ENCODE data around the gene MAMSTR. TPM values are rescaled to one million over a fixed set of nuclear protein-coding genes. Genes with fewer than 3 reads are reported as not detected.
"Not testable (repeated sequence)": the region's sequence is repeated elsewhere in the genome, so short reads cannot be mapped to it uniquely, and the experiment has no call there.

Gene MAMSTR
- total RNA-seq, 1 experiment from 2014 or later: 1.6 TPM

- H3K23ac ChIP-seq (ENCODE audit: insufficient read length, low read depth, low read length): no peak within 1 kb of the TSS
- no peak within 1 kb of the TSS for H3K27ac ChIP-seq (ENCODE audit: insufficient read length, low read depth, low read length)
- H2BK120ac ChIP-seq (ENCODE audit: low read depth, low read length, poor library complexity, severe bottlenecking): no peak within 1 kb of the TSS
- no peaks in the 10 kb centered on the region for H3K79me2 ChIP-seq (ENCODE audit: insufficient read depth, low read length)
- H3T11ph ChIP-seq (ENCODE audit: low read length): no peak within 1 kb of the TSS
- H3K4me2 ChIP-seq (ENCODE audit: insufficient read depth, insufficient read length, low read length): peak within 1 kb of the TSS; percentile 71
- TF ChIP-seq, protein P1, sequence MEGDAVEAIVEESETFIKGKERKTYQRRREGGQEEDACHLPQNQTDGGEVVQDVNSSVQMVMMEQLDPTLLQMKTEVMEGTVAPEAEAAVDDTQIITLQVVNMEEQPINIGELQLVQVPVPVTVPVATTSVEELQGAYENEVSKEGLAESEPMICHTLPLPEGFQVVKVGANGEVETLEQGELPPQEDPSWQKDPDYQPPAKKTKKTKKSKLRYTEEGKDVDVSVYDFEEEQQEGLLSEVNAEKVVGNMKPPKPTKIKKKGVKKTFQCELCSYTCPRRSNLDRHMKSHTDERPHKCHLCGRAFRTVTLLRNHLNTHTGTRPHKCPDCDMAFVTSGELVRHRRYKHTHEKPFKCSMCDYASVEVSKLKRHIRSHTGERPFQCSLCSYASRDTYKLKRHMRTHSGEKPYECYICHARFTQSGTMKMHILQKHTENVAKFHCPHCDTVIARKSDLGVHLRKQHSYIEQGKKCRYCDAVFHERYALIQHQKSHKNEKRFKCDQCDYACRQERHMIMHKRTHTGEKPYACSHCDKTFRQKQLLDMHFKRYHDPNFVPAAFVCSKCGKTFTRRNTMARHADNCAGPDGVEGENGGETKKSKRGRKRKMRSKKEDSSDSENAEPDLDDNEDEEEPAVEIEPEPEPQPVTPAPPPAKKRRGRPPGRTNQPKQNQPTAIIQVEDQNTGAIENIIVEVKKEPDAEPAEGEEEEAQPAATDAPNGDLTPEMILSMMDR (conservative IDR thresholded peaks at IDR 0.05): no peak
- peak within 1 kb of the TSS; percentile 53 for H3K18ac ChIP-seq (ENCODE audit: insufficient read length, low read depth, low read length)
- no peaks in the 10 kb centered on the region for H3K9me3 ChIP-seq (ENCODE audit: control insufficient read depth, low read depth, low read length)
- H3K4me1 ChIP-seq (ENCODE audit: insufficient read depth, low read length): peaks cover 2% of the 10 kb centered on the region; the same call in 1 of the 2 replicates
- H3K14ac ChIP-seq (ENCODE audit: insufficient read depth, low read length): peak within 1 kb of the TSS; percentile 44; the same call in 1 of the 2 replicates
- H3K9ac ChIP-seq (ENCODE audit: extremely low read depth, insufficient read length, low read length): peak within 1 kb of the TSS; percentile 42
- DNase-seq: peak; percentile 85
- H4K91ac ChIP-seq (ENCODE audit: insufficient read length, low read depth, low read length): no peak within 1 kb of the TSS
- no peak within 1 kb of the TSS for H3K4ac ChIP-seq (ENCODE audit: low read depth, low read length)
- Mint-ChIP-seq H3K36me3 (ENCODE audit: insufficient read depth in 1 of 3, low read depth in 3 of 3) (peaks cover 4 to 10% (median 4%) of the 10 kb centered on the region in 3 experiments; a peak in 5 of 7 replicates), H3K4me3 (peak within 1 kb of the TSS; percentile 87 to 97), H3K4me1 (peaks cover 9 to 12% of the 10 kb centered on the region in 2 experiments), H3K27ac (peak within 1 kb of the TSS; percentile 90 to 96 (median 94)), H3K27me3 (ENCODE audit: low read depth) (peaks cover 3% of the 10 kb centered on the region), H3K9me3 (peaks cover 0 to 4% of the 10 kb centered on the region in 2 experiments; a peak in 2 of 5 replicates)
- H3K23me2 ChIP-seq (ENCODE audit: insufficient read length, low read depth, low read length, poor library complexity, severe bottlenecking): peaks cover 14% of the 10 kb centered on the region
- no peak within 1 kb of the TSS for H2AFZ ChIP-seq (ENCODE audit: low read length)
- no peaks in the 10 kb centered on the region for H3K79me1 ChIP-seq (ENCODE audit: insufficient read depth, low read depth, low read length, poor library complexity, severe bottlenecking)
- no peak within 1 kb of the TSS for H2AK5ac ChIP-seq (ENCODE audit: insufficient read length, low read length)
- H2BK5ac ChIP-seq (ENCODE audit: insufficient read length, low read length): no peak within 1 kb of the TSS
- no peaks in the 10 kb centered on the region for H4K20me1 ChIP-seq (ENCODE audit: control insufficient read depth, insufficient read depth, insufficient read length)
- H4K8ac ChIP-seq (replicated peaks; ENCODE audit: insufficient read length, low read depth, low read length): no peak within 1 kb of the TSS
- H2BK20ac ChIP-seq (ENCODE audit: low read depth, low read length, poor library complexity, severe bottlenecking): no peak within 1 kb of the TSS
- H4K5ac ChIP-seq (ENCODE audit: insufficient read length, low read depth, low read length): no peak within 1 kb of the TSS
- WGBS (ENCODE audit: extremely low coverage, insufficient read length, low lambda C conversion rate): no CpG with 5 or more reads among the region's 16 CpGs
- H3K27me3 ChIP-seq (ENCODE audit: insufficient read depth, low read length): no peaks in the 10 kb centered on the region
- H3K56ac ChIP-seq (ENCODE audit: insufficient read length, low read depth, low read length): no peak within 1 kb of the TSS
- H2BK12ac ChIP-seq (ENCODE audit: insufficient read length, low read depth, low read length): no peak within 1 kb of the TSS
- no peak within 1 kb of the TSS; the same call in 1 of the 2 replicates for H2BK15ac ChIP-seq (ENCODE audit: low read depth, low read length)
These were observed 23.7 kb downstream of the MAMSTR start, which contains the start of gene FUT2 for GRCh38 chr19:48695743-48696352. Gene FUT2, plus strand, starts transcription at chr19:48695971. Its CDS starts 6,986 bp downstream, at chr19:48702957.

DNA sequence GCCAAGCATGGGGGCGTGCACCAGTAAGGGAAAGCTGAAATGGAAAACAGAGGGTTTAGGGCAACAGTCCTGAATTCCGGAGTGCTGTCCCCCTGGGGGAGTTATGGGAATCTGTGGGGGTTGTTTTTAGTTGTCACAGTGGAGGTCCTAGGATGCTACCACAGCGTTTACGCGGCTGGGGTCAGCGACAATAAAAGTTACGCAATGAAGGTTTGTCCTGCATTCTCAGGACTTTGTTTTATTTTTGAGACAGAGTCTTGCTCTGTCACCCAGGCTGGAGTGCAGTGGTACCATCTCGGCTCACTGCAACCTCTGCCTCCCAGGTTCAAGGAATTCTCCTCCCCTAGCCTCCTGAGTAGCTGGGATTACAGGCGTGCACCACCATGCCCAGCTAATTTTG lies 25.9 kb downstream of the MAMSTR start:
- not testable (repeated sequence) for H3K27ac ChIP-seq (ENCODE audit: insufficient read length, low read depth, low read length); H4K20me1 ChIP-seq (ENCODE audit: control insufficient read depth, insufficient read depth, insufficient read length); H3K14ac ChIP-seq (ENCODE audit: insufficient read depth, low read length); H2BK5ac ChIP-seq (ENCODE audit: insufficient read length, low read length); H2BK120ac ChIP-seq (ENCODE audit: low read depth, low read length, poor library complexity, severe bottlenecking); H2BK15ac ChIP-seq (ENCODE audit: low read depth, low read length); H3K23ac ChIP-seq (ENCODE audit: insufficient read length, low read depth, low read length); H3K4me3 Mint-ChIP-seq; H4K8ac ChIP-seq (replicated peaks; ENCODE audit: insufficient read length, low read depth, low read length); H3K9me3 Mint-ChIP-seq; H3K27ac Mint-ChIP-seq; H4K91ac ChIP-seq (ENCODE audit: insufficient read length, low read depth, low read length); H3K79me1 ChIP-seq (ENCODE audit: insufficient read depth, low read depth, low read length, poor library complexity, severe bottlenecking); H3K27me3 ChIP-seq (ENCODE audit: insufficient read depth, low read length); H2BK20ac ChIP-seq (ENCODE audit: low read depth, low read length, poor library complexity, severe bottlenecking); H3K4me1 ChIP-seq (ENCODE audit: insufficient read depth, low read length); H4K5ac ChIP-seq (ENCODE audit: insufficient read length, low read depth, low read length); H3K9me3 ChIP-seq (ENCODE audit: control insufficient read depth, low read depth, low read length); DNase-seq; H2AK5ac ChIP-seq (ENCODE audit: insufficient read length, low read length); H3K18ac ChIP-seq (ENCODE audit: insufficient read length, low read depth, low read length); H3K4me2 ChIP-seq (ENCODE audit: insufficient read depth, insufficient read length, low read length); H3K27me3 Mint-ChIP-seq (ENCODE audit: low read depth); H3K36me3 Mint-ChIP-seq (ENCODE audit: insufficient read depth in 1 of 3, low read depth in 3 of 3); H3K56ac ChIP-seq (ENCODE audit: insufficient read length, low read depth, low read length); H3K4ac ChIP-seq (ENCODE audit: low read depth, low read length); H3K79me2 ChIP-seq (ENCODE audit: insufficient read depth, low read length); H2AFZ ChIP-seq (ENCODE audit: low read length); H3K9ac ChIP-seq (ENCODE audit: extremely low read depth, insufficient read length, low read length); H3T11ph ChIP-seq (ENCODE audit: low read length); H2BK12ac ChIP-seq (ENCODE audit: insufficient read length, low read depth, low read length)
- H3K23me2 ChIP-seq (ENCODE audit: insufficient read length, low read depth, low read length, poor library complexity, severe bottlenecking): peaks cover 14% of the 10 kb centered on the region
- WGBS (ENCODE audit: extremely low coverage, insufficient read length, low lambda C conversion rate): no CpG with 5 or more reads among the region's 9 CpGs
- H3K4me1 Mint-ChIP-seq: peaks cover 9 to 13% of the 10 kb centered on the region in 2 experiments

Measured in H9 (cell line).